SH-SY5Y (cell line): Measurements from ENCODE around the gene SERPIND1.

Experiments used
- GATA2 ChIP-seq: IDR thresholded peaks from 2 replicates; pipeline ENCODE4 v1.6.1; 2011; ENCODE audit warnings: mild to moderate bottlenecking, low read depth, low read length
- GATA3 ChIP-seq: IDR thresholded peaks from 2 replicates; pipeline ENCODE4 v1.6.1; 2011; ENCODE audit warnings: low read depth, mild to moderate bottlenecking, low read length, moderate library complexity

DNA sequence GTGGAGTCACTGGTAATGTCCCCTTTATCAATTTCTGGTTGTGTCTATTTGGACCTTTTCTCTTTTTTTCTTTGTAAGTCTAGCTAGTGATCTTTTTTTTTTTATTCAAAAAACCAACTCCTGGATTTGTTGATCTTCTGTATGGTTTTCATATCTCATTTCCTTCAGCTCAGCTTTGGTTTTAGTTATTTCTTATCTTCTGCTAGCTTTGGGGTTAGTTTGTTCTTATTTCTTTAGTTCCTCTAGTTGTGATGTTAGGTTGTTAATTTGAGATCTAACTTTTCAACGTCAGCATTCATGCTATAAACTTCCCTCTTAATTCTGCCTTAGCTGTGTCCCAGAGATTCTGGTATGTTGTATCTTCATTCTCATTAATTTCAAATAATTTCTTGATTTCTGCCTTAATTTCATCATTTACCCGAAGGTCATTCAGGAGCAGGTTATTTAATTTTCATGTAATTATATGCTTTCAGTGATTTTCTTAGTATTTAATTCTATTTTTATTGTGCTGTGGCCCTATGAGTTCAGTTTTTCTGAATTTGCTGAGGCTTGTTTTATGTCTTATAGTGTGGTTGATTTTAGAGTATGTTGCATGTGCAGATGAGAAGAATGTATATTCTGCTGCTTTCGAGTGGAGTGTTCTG, 55.7 kb downstream of the SERPIND1 start:
- TF ChIP-seq GATA2 (no peak), GATA3 (no peak)
